Rectal smooth muscle tissue (tissue), 1 donor: ENCODE measurements around the gene TRPC4AP.
"Not testable (repeated sequence)": the region's sequence is repeated elsewhere in the genome, so short reads cannot be mapped to it uniquely, and the experiment has no call there.

ENCODE experiments used
- H3K27ac ChIP-seq: one replicate; pipeline ENCODE4 v1.7.0; 2013; ENCODE audit warnings: low read depth, low read length, inconsistent platforms
- H3K27me3 ChIP-seq: one replicate; pipeline ENCODE4 v1.7.0; 2013; ENCODE audit warnings: low read length; ENCODE audit not compliant: control insufficient read depth, insufficient read depth
- H3K36me3 ChIP-seq: one replicate; pipeline ENCODE4 v1.7.0; 2013; ENCODE audit warnings: low read length; ENCODE audit not compliant: control insufficient read depth, insufficient read depth
- H3K4me1 ChIP-seq: one replicate; pipeline ENCODE4 v1.7.0; 2013; ENCODE audit warnings: low read length; ENCODE audit not compliant: control insufficient read depth, insufficient read depth
- H3K4me3 ChIP-seq: one replicate; pipeline ENCODE4 v1.7.0; 2013; ENCODE audit warnings: low read length
- H3K9ac ChIP-seq: one replicate; pipeline ENCODE4 v1.7.0; 2013; ENCODE audit warnings: low read length

The TRPC4AP gene

GRCh38 chr20:35088231-35089145 is 4.1 kb downstream of the TRPC4AP start:
- no peak overlapping the region for H3K9ac ChIP-seq
- H3K27ac ChIP-seq = no peak overlapping the region
- no peaks in the 10 kb centered on the region for H3K27me3 ChIP-seq
- no peak overlapping the region for H3K4me3 ChIP-seq
- H3K36me3 ChIP-seq = no peaks in the 10 kb centered on the region
- H3K4me1 ChIP-seq = peaks cover 15% of the 10 kb centered on the region

- Histone ChIP-seq H3K36me3 (no peaks in the 10 kb centered on the region), H3K9ac (no peak overlapping the region), H3K27me3 (no peaks in the 10 kb centered on the region), H3K4me3 (no peak overlapping the region), H3K4me1 (peaks cover 11% of the 10 kb centered on the region), H3K27ac (no peak overlapping the region)
These were observed 4.8 kb downstream of the TRPC4AP start for GRCh38 chr20:35087791-35088190.

GRCh38 chr20:35087355-35087754 is 5.3 kb downstream of the TRPC4AP start:
- no peak overlapping the region for H3K9ac ChIP-seq
- no peak overlapping the region for H3K4me3 ChIP-seq
- H3K36me3 ChIP-seq = no peaks in the 10 kb centered on the region
- H3K27ac ChIP-seq = no peak overlapping the region
- H3K27me3 ChIP-seq = no peaks in the 10 kb centered on the region
- H3K4me1 ChIP-seq = peaks cover 11% of the 10 kb centered on the region

GRCh38 chr20:35085477-35086225 is 7.0 kb downstream of the TRPC4AP start:
- H3K27me3 ChIP-seq = no peaks in the 10 kb centered on the region
- H3K4me1 ChIP-seq = peaks cover 4% of the 10 kb centered on the region
- H3K9ac ChIP-seq = no peak overlapping the region
- no peak overlapping the region for H3K4me3 ChIP-seq
- H3K36me3 ChIP-seq = no peaks in the 10 kb centered on the region
- H3K27ac ChIP-seq = no peak overlapping the region

- Histone ChIP-seq H3K36me3 (no peaks in the 10 kb centered on the region), H3K27ac (no peak overlapping the region), H3K4me1 (peaks cover 4% of the 10 kb centered on the region), H3K9ac (no peak overlapping the region), H3K4me3 (no peak overlapping the region), H3K27me3 (no peaks in the 10 kb centered on the region)
These were observed 7.6 kb downstream of the TRPC4AP start for GRCh38 chr20:35084998-35085397.

- not testable (repeated sequence) for H3K9ac ChIP-seq, H3K27ac ChIP-seq, H3K4me3 ChIP-seq, H3K27me3 ChIP-seq, H3K4me1 ChIP-seq, H3K36me3 ChIP-seq
These were observed 12.3 kb downstream of the TRPC4AP start for GRCh38 chr20:35080348-35080642.

- Histone ChIP-seq H3K36me3 (peaks cover 7% of the 10 kb centered on the region), H3K27ac (no peak overlapping the region), H3K4me3 (no peak overlapping the region), H3K9ac (no peak overlapping the region), H3K4me1 (no peaks in the 10 kb centered on the region), H3K27me3 (no peaks in the 10 kb centered on the region)
These were observed 12.9 kb downstream of the TRPC4AP start for GRCh38 chr20:35079472-35080347.

- H3K9ac ChIP-seq = no peak overlapping the region
- no peaks in the 10 kb centered on the region for H3K4me1 ChIP-seq
- H3K27ac ChIP-seq = no peak overlapping the region
- no peak overlapping the region for H3K4me3 ChIP-seq
- no peaks in the 10 kb centered on the region for H3K27me3 ChIP-seq
- peaks cover 7% of the 10 kb centered on the region for H3K36me3 ChIP-seq
These were observed 14.7 kb downstream of the TRPC4AP start for GRCh38 chr20:35077872-35078271.

GRCh38 chr20:35077341-35077740 is 15.3 kb downstream of the TRPC4AP start:
- H3K4me3 ChIP-seq = no peak overlapping the region
- H3K9ac ChIP-seq = no peak overlapping the region
- no peaks in the 10 kb centered on the region for H3K4me1 ChIP-seq
- peaks cover 7% of the 10 kb centered on the region for H3K36me3 ChIP-seq
- no peak overlapping the region for H3K27ac ChIP-seq
- H3K27me3 ChIP-seq = no peaks in the 10 kb centered on the region

- H3K4me1 ChIP-seq, H3K27me3 ChIP-seq: not testable (repeated sequence)
These were observed 21.0 kb downstream of the TRPC4AP start for GRCh38 chr20:35071436-35072153.

GRCh38 chr20:35066194-35066593 is 26.4 kb downstream of the TRPC4AP start:
- Histone ChIP-seq H3K27ac (no peak overlapping the region), H3K36me3 (no peaks in the 10 kb centered on the region), H3K9ac (no peak overlapping the region), H3K27me3 (no peaks in the 10 kb centered on the region), H3K4me1 (peaks cover 2% of the 10 kb centered on the region), H3K4me3 (no peak overlapping the region)

More at GRCh38 chr20:35071436-35072153, 21.0 kb downstream of the TRPC4AP start:
- H3K4me3 ChIP-seq, H3K36me3 ChIP-seq, H3K9ac ChIP-seq, H3K27ac ChIP-seq: not testable (repeated sequence)

- Histone ChIP-seq H3K4me1 (peaks cover 2% of the 10 kb centered on the region), H3K27ac (no peak overlapping the region), H3K27me3 (no peaks in the 10 kb centered on the region), H3K4me3 (no peak overlapping the region), H3K36me3 (no peaks in the 10 kb centered on the region), H3K9ac (no peak overlapping the region)
These were observed 27.4 kb downstream of the TRPC4AP start for GRCh38 chr20:35065181-35065580.
